IMR-90 (cell line): ENCODE measurements around the gene GPRC5C. TPM values are rescaled to one million over a fixed set of nuclear protein-coding genes. Genes with fewer than 3 reads are reported as not detected.

Source experiments
- ATAC-seq: fragments of 200-7000 bp; cut with Tn5 transposase; 2 replicates; pipeline ENCODE4 v1.9.1; 2020; ENCODE audit warnings: low read depth, mild to moderate bottlenecking, moderate library complexity
- BruUV-seq: library from RNA; stranded (reverse); fragments of 400-500 nt; replicated peaks from 2 replicates; lab custom pipeline; 2021; lab: Mats Ljungman, UMichigan
- CTCF ChIA-PET: fragments of 300-600 bp; formaldehyde crosslinking; extraction: SDS; loops from one replicate; lab custom pipeline; 2021; ENCODE audit warnings: antibody characterized with exemption; lab: Yijun Ruan, JAX
- POLR2A ChIA-PET: fragments of 300-600 bp; sonication (Branson Sonifier 250); formaldehyde crosslinking; loops from one replicate; lab custom pipeline; 2022; ENCODE audit warnings: antibody characterized with exemption; ENCODE audit not compliant: unreplicated experiment; lab: Charles Lee
- DNase-seq: peaks from one replicate; pipeline ENCODE4 v3.0.0; 2013
- H2AFZ ChIP-seq: replicated peaks from 2 replicates; pipeline ENCODE3; 2013; ENCODE audit warnings: low read length, mild to moderate bottlenecking; ENCODE audit not compliant: poor library complexity
- H2AK5ac ChIP-seq: 2 replicates; pipeline ENCODE4 v1.6.1; 2013; ENCODE audit warnings: low read depth, low read length, inconsistent platforms
- H2AK9ac ChIP-seq: replicated peaks from 2 replicates; pipeline ENCODE3; 2013; ENCODE audit warnings: mild to moderate bottlenecking, low read depth, low read length, moderate library complexity; ENCODE audit not compliant: poor library complexity
- H2BK120ac ChIP-seq: 2 replicates; pipeline ENCODE4 v1.6.1; 2013; ENCODE audit warnings: low read depth, low read length, inconsistent platforms
- H2BK15ac ChIP-seq: 3 replicates; pipeline ENCODE4 v1.6.1; 2013; ENCODE audit warnings: low read depth, low read length, inconsistent platforms
- H2BK20ac ChIP-seq: 2 replicates; pipeline ENCODE4 v1.6.1; 2013; ENCODE audit warnings: low read depth, mild to moderate bottlenecking, inconsistent platforms, low read length, moderate library complexity
- H2BK5ac ChIP-seq: 2 replicates; pipeline ENCODE4 v1.6.1; 2013; ENCODE audit warnings: mild to moderate bottlenecking, low read depth, low read length, inconsistent platforms; ENCODE audit not compliant: poor library complexity, severe bottlenecking
- H3K14ac ChIP-seq: replicated peaks from 2 replicates; pipeline ENCODE4 v1.6.1; 2013; ENCODE audit warnings: low read depth, low read length, inconsistent platforms
- H3K18ac ChIP-seq: 2 replicates; pipeline ENCODE4 v1.6.1; 2013; ENCODE audit warnings: low read depth, low read length, control low read depth
- H3K23ac ChIP-seq: 2 replicates; pipeline ENCODE4 v1.6.1; 2013; ENCODE audit warnings: low read depth, low read length, inconsistent platforms
- H3K27ac ChIP-seq: 2 replicates; pipeline ENCODE4 v1.5.1; 2013; ENCODE audit warnings: mild to moderate bottlenecking, control low read depth, low read length; ENCODE audit not compliant: insufficient read depth
- H3K27me3 ChIP-seq: 2 replicates; pipeline ENCODE4 v1.6.1; 2013; ENCODE audit warnings: low read length; ENCODE audit not compliant: control insufficient read depth, insufficient read depth
- H3K36me3 ChIP-seq: 2 replicates; pipeline ENCODE4 v1.6.1; 2013; ENCODE audit warnings: low read length, mixed read lengths; ENCODE audit not compliant: control insufficient read depth, insufficient read depth
- H3K4ac ChIP-seq: 2 replicates; pipeline ENCODE4 v1.6.1; 2013; ENCODE audit warnings: low read depth, low read length, inconsistent platforms
- H3K4me1 ChIP-seq: 2 replicates; pipeline ENCODE4 v1.6.1; 2013; ENCODE audit warnings: low read length, mixed read lengths; ENCODE audit not compliant: control insufficient read depth, insufficient read depth
- H3K4me2 ChIP-seq: 2 replicates; pipeline ENCODE4 v1.6.1; 2013; ENCODE audit warnings: low read depth, mild to moderate bottlenecking, control low read depth, low read length, moderate library complexity
- H3K4me3 ChIP-seq: 2 replicates; pipeline ENCODE4 v1.5.1; 2013; ENCODE audit warnings: low read depth, mild to moderate bottlenecking, control low read depth, low read length, moderate library complexity; ENCODE audit not compliant: insufficient read depth
- H3K56ac ChIP-seq: 2 replicates; pipeline ENCODE4 v1.6.1; 2013; ENCODE audit warnings: low read length, inconsistent platforms; ENCODE audit not compliant: insufficient read depth; ENCODE audit errors: extremely low read depth
- H3K79me1 ChIP-seq, 2 experiments: 2 replicates each; pipeline ENCODE4 v1.6.1; 2013; ENCODE audit warnings: low read length in 2 of 2, inconsistent platforms in 1 of 2, low read depth in 1 of 2
- H3K9ac ChIP-seq: 2 replicates; pipeline ENCODE4 v1.6.1; 2013; ENCODE audit warnings: low read depth, low read length, control low read depth
- H3K9me1 ChIP-seq: 2 replicates; pipeline ENCODE4 v1.6.1; 2013; ENCODE audit warnings: low read length, inconsistent platforms; ENCODE audit not compliant: insufficient read depth
- H3K9me3 ChIP-seq: 2 replicates; pipeline ENCODE4 v1.6.1; 2013; ENCODE audit warnings: low read length; ENCODE audit not compliant: control insufficient read depth, insufficient read depth
- H4K20me1 ChIP-seq: 2 replicates; pipeline ENCODE4 v1.6.1; 2013; ENCODE audit warnings: low read length, inconsistent platforms; ENCODE audit not compliant: insufficient read depth
- H4K5ac ChIP-seq: 2 replicates; pipeline ENCODE4 v1.6.1; 2013; ENCODE audit warnings: mild to moderate bottlenecking, low read depth, low read length, control low read depth
- H4K8ac ChIP-seq, 2 experiments: 2 replicates each; pipeline ENCODE4 v1.6.1; 2013; ENCODE audit warnings: low read depth in 2 of 2, low read length in 2 of 2, control low read depth in 1 of 2, inconsistent platforms in 1 of 2
- H4K91ac ChIP-seq: 2 replicates; pipeline ENCODE4 v1.6.1; 2013; ENCODE audit warnings: low read depth, low read length, inconsistent platforms; ENCODE audit not compliant: insufficient read depth
- MAFK ChIP-seq: IDR thresholded peaks from 2 replicates; pipeline ENCODE4 v1.6.1; 2012; ENCODE audit warnings: low read depth, low read length, improper control_type of control experiment
- POLR2A ChIP-seq: IDR thresholded peaks from 2 replicates; pipeline ENCODE4 v1.6.1; 2012; ENCODE audit warnings: mild to moderate bottlenecking, low read depth, low read length
- RCOR1 ChIP-seq: IDR thresholded peaks from 2 replicates; pipeline ENCODE4 v1.6.1; 2012; ENCODE audit warnings: mild to moderate bottlenecking, low read length, improper control_type of control experiment; ENCODE audit not compliant: insufficient replicate concordance
- WGBS, 2 experiments: methylation state at CpG; one replicate each; pipeline versions ENCODE4 v1.1.5 to v1.1.7; 2013; ENCODE audit warnings: missing lambda C conversion rate in 2 of 2; ENCODE audit not compliant: insufficient read length in 1 of 2; ENCODE audit errors: extremely low coverage in 2 of 2; 5-methylcytosine and 5-hydroxymethylcytosine counted together
- dilution Hi-C: fragments of 300-500 bp; cut with HindIII; formaldehyde crosslinking; loops from one replicate; pipeline ENCODE4 v1.14.3; 2018; ENCODE audit warnings: low sequenced_read_pairs; ENCODE audit not compliant: unreplicated experiment
- in situ Hi-C: fragments of 300-500 bp; cut with MboI; formaldehyde crosslinking; loops from 3 replicates; pipeline ENCODE4 v1.14.3; 2019; ENCODE audit warnings: low sequenced_read_pairs, inconsistent platforms, mixed read lengths
- intact Hi-C: fragments of 100-400 bp; cut with micrococcal nuclease; formaldehyde crosslinking; loops from 2 replicates; pipeline ENCODE4 v1.10.0; 2022
- polyA plus RNA-seq, 3 experiments: library from polyadenylated mRNA; depleted of rRNA; stranded (reverse); fragments of >200 nt; gene quantifications; 2 replicates each; pipeline ENCODE4 v1.2.3, GENCODE V29; 2012; ENCODE audit warnings: low replicate concordance in 1 of 3
- total RNA-seq: library from RNA; depleted of rRNA; stranded (reverse); fragments of >200 nt; gene quantifications from 2 replicates; pipeline ENCODE4 v1.2.3, GENCODE V29; 2012

Gene GPRC5C
- total and polyA plus RNA-seq, 2 of the 4 experiments (the other 2 are of a cell fraction) = not detected

GRCh38 chr17:74473294-74473693, 41.4 kb downstream of the GPRC5C start:
- no peaks in the 10 kb centered on the region for H3K36me3 ChIP-seq
- H3K9ac ChIP-seq = no peak overlapping the region
- H2BK120ac ChIP-seq = no peak overlapping the region
- H4K8ac ChIP-seq = no peak overlapping the region
- CTCF ChIA-PET = no interaction called here
- no peaks in the 10 kb centered on the region for H3K4me1 ChIP-seq
- intact Hi-C loops = no loop called here
- no peaks in the 10 kb centered on the region for H4K20me1 ChIP-seq
- no peak overlapping the region for H2BK20ac ChIP-seq
- H3K56ac ChIP-seq = no peak overlapping the region
- H3K14ac ChIP-seq = no peak overlapping the region
- no peak overlapping the region for H3K4me2 ChIP-seq
- H3K27me3 ChIP-seq = no peaks in the 10 kb centered on the region
- no peaks in the 10 kb centered on the region for H3K9me1 ChIP-seq
- H3K27ac ChIP-seq = no peak overlapping the region
- H3K18ac ChIP-seq = no peak overlapping the region
- H4K91ac ChIP-seq = no peak overlapping the region
- H3K79me1 ChIP-seq = no peaks in the 10 kb centered on the region
- H2BK5ac ChIP-seq = no peak overlapping the region
- WGBS, 2 experiments = no CpG with 5 or more reads among the region's 8 CpGs
- TF ChIP-seq RCOR1 (no peak), POLR2A (no peak), MAFK (no peak)
- no peak overlapping the region for H2AFZ ChIP-seq
- no peak for DNase-seq
- H3K9me3 ChIP-seq = peaks cover 8% of the 10 kb centered on the region
- no peak for ATAC-seq
- H4K5ac ChIP-seq = no peak overlapping the region
- H2AK5ac ChIP-seq = no peak overlapping the region
- POLR2A ChIA-PET = no interaction called here
- in situ Hi-C loops = no loop called here
- no peak overlapping the region for H2BK15ac ChIP-seq
- dilution Hi-C loops = no loop called here
- BruUV-seq = no TSS peak
- H3K4me3 ChIP-seq = no peak overlapping the region
- no peak overlapping the region for H3K23ac ChIP-seq
- H3K4ac ChIP-seq = no peak overlapping the region
- no peak overlapping the region for H2AK9ac ChIP-seq
